LHCN-M2 (cell line): Measurements from ENCODE around the gene XRCC2. TPM values are rescaled to one million over a fixed set of nuclear protein-coding genes. Genes with fewer than 3 reads are reported as not detected.

ENCODE experiments used
- DNase-seq: peaks from one replicate; pipeline ENCODE4 v3.0.0-alpha.2; 2012; ENCODE audit warnings: low read depth
- total RNA-seq: library from RNA; depleted of rRNA; stranded (reverse); fragments of >200 nt; gene quantifications from 2 replicates; pipeline ENCODE4 v1.2.3, GENCODE V29; 2014; rRNA removed

The XRCC2 gene
- total RNA-seq, 1 experiment from 2014 or later: 13.9 TPM

DNA sequence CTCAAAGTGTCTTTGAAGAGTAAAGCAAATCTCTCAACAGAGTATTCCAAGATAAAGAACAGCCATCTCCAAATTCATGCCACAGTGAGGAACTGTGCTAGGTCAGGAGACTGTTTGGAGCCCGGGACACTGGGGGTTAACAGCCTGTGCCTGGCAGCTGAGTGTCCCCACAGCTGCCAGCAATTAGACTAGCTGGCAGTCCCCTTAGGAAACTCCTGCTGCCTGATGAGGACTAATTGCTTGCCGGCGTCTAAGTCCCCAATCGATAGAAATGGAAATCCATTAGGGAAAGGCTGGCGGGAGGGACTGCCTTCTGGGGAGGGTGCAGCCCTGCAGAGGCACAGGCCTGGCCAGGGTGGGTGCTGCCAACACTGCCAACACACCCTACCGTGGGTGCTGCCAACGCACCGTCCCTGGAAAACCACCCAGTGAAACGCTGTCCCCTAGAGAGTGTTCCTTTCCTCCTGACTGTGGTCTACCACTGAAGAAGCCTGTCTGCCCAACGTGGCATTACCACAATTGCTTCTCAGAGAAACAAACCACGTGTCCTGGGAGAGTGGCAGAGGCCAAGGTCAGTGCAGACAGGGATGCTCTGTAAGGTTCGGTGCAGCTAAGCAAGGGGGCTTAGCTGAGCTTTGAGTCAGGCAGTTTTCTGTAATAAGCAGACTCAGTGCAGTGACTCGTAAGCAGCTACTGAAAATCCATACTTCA, 60.8 kb downstream of the XRCC2 start:
- peak; percentile 38 for DNase-seq

DNA sequence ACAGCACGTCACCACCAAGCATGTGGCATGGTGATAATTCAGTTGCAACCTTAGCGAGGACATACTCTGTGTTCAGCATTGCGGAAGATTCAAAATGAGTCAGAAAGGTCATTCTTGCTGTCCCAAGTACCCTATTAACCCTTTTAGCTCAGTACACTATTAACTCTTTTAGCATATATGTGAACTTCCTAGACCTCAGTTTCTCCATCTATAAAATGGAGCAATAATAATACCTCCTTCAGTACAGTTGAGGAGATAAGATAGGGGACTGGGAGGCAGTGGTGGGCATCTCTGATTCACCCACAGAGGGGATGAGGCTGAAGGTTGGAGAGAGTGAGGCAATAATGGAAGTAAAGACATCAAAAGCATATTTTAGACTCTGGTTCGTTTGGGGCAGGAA, 67.3 kb downstream of the XRCC2 start:
- no peak for DNase-seq

DNA sequence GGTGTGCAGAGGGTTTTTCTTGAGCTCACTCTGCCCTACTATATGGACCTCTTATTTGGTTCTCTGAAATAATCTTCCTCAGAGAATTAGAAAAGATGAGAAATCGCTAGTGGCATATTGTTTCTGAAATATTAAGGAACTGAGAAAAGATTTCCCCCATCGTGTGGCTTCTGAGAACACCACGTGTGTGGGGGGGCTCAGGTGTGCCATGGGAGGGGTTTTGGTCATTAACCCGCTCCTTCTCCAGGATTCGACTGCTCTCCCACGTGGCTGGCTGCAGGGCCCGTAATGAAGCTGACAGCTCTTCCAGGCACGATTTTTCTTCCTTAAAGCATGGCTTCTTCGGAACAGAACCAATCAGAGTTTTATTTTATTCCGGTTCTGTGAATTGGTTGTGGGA, 67.7 kb downstream of the XRCC2 start:
- DNase-seq: no peak

DNA sequence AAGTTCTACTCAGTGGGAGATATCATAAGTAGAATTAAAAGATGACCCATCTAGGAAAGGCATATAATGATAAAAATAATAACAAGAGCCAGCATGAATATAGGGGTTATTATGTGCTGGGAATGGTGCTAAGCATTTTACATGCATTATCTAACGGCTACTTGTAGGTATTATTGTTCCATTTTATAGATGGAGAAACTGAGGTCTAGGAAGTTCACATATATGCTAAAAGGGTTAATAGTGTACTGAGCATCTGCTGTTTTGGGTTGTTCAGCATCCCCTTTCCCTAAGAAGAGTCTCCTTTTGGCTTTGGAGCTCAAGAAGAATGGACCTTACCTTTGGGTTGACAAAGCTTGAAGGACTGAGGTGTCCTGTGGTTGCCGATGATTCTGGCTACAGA, 68.9 kb downstream of the XRCC2 start:
- DNase-seq: no peak

DNA sequence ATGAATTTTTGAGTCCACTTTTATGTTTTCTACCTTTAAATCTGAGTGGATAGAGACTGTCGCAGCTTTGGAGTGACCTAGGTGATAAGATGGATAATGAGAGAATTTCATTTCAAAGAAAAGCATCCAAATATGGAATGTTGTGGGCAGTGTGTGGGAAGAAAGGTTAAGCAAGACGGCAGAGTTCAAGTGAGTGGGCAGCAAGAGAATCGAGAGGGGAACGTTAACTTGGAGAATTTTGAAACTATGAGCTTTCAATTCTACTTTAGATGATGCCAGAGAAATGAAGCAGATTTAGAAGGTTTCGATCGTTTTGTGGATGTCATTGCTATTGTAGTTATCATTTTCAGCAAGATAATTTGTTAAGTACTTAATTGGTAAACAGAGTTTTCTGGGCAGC, 73.0 kb downstream of the XRCC2 start:
- DNase-seq: peak; percentile 13

DNA sequence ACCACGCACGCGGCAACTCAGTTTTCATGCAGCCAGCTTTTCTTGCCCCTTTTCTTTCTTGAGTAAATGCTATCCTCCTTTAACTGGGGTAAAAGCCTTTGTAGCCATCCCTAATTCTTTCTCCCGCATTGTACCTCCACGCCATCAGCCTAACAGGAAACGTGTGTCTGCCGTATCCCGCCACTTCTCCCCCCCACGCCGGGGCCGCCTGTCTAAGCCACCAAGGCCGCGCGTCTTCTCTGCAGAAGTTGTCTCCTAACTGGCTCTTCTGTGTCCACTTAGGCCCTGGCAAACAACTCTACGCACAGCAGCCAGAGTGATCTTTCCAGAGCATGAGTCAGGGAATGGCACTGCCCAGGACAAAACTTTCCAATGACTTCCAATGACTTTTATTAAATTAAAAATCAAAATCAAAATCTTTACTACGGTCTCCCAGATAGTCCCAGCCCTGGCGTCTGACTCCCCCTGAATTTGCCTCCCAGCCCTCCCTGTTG, 74.6 kb downstream of the XRCC2 start:
- DNase-seq: no peak

DNA sequence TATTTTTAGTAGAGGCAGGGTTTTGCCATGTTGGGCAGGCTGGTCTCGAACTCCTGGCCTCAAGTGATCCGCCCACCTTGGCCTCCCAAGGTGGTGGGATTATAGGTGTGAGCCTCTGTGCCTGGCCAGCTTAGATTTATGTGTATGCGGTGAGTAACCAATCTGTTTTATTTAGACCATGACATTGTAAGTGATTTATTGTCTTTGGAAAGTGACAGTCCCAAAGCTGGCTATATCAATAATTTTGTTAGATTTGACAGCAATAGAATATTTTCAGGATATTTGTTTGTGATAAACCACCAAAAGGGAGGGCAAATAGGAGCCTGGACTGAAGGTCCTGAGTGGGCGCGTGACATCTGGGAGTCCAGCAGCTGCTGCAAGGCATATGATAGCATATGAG, 75.7 kb downstream of the XRCC2 start:
- no peak for DNase-seq

DNA sequence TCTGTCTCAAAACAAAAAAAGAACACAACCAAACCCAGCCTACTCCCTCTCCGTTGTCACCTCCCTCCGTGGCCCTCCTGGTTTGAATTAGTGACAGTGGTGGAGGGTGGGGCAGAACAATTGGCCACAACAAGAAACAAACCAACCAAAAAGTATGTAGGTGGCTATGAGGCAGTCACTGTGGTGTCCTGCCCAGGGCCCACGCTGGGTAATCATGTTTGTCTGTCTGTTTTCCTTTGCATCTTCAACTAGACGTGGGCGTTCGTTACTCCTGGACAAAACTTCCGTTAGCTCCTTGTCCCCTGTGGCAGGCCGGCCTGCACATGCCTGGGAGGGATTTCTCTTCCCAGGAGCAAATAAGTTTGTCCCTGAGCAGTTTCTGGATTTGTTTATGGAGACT, 78.4 kb downstream of the XRCC2 start:
- no peak for DNase-seq

DNA sequence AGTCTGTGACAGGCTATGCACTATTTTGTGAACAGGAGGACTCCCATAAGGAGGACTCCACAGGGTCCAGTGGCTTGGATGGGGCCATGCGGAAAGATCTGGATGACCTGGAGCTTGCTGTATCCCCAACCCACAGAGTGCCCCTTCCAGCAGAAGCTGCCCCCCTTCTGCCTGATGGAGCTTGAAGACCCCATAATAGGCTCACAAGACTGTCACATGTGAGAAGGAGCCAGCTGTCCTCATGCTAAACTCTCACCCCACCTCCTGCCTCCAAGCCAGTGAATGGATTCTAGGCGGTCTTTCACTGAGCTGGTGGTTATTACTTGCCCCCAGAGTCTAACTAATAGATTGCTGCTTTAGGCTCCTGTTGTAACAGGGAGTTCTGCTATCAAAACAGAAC, 79.1 kb downstream of the XRCC2 start:
- no peak for DNase-seq

Other genes with a start within 250 kb of the XRCC2 start
- 21.6 and 24.5 TPM in 2 replicates for gene KMT2C, start 240.1 kb downstream of the XRCC2 start, total RNA-seq
- 4.9 and 28.1 TPM in 2 replicates for gene ACTR3B, start 83.6 kb upstream of the XRCC2 start, total RNA-seq